Measurements from ENCODE around the gene MKNK1.

Gene MKNK1

DNA sequence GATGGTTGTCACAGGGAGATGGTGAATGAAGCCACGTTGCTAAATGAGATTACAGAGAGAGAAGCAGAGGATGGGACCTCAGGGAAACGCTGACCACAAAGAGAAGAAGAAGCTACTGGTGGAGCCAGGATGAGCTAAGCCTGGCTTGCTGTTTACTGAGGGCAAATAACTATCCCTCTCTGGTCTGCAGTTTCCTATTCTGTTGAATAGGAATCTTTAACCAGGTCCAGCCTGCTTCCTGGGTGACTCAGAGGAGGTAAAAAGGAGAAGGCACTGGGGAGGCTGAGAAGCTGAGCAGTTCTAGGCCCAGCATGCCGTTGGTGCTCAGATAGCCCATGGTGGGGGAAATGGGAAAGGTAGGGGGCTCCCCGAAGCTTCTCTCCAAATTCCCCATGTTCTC lies 84.9 kb downstream of the MKNK1 start:
- TF ChIP-seq POLR2AphosphoS5 (IDR thresholded peaks at IDR 0.05; ENCODE audit: low read depth), result no peak
- no peak overlapping the region for H3K4me3 ChIP-seq (replicated peaks; ENCODE audit: insufficient read depth, low read length)
- DNase-seq (ENCODE audit: low read depth in 1 of 2, low spot score in 1 of 2), result no peak
- H3K27ac ChIP-seq (replicated peaks), result no peak overlapping the region
- H3K27me3 ChIP-seq (ENCODE audit: insufficient read depth, poor library complexity, severe bottlenecking), result peaks cover 8% of the 10 kb centered on the region

DNA sequence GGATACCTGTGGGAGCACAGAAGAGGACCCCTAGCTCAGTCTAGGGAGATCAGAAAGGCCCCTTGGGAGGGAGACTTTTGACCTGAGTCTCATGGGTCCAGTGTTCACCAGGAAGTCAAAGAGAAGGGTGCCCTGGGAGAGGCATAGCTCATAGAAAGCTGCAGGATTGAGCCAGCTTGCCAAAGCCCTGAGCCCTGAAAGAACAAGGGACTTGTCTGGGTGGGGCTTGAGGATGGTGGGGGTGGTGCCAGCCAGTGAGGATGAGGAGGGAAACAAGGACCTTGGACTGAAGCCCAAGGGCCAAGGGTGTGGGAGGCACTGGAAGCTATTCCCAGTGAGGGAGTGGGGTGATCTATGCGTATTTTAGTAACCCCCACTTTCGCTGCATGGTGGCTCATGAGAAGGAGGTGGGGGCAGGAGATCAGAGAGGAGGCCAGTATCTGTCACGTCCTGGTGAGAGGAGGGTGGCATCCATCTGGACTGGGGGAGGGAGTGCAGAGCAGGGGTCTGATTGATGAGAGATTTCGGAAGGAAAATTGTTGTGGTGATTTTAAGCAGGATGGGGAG lies 86.1 kb downstream of the MKNK1 start:
- TF ChIP-seq SPI1 (IDR thresholded peaks at IDR 0.05; ENCODE audit: borderline replicate concordance, low read depth) (no peak), GABPA (IDR thresholded peaks at IDR 0.05; ENCODE audit: low read depth) (no peak), REST (IDR thresholded peaks at IDR 0.05; ENCODE audit: insufficient replicate concordance, low read depth) (no peak), POLR2AphosphoS5 (IDR thresholded peaks at IDR 0.05; ENCODE audit: low read depth) (no peak), CTCF (IDR thresholded peaks at IDR 0.05; ENCODE audit: insufficient read depth, low read length) (no peak)
- Histone ChIP-seq H3K4me3 (replicated peaks; ENCODE audit: insufficient read depth, low read length) (no peak overlapping the region), H3K27ac (replicated peaks) (no peak overlapping the region), H3K27me3 (ENCODE audit: insufficient read depth, poor library complexity, severe bottlenecking) (peaks cover 7% of the 10 kb centered on the region)
- DNase-seq (ENCODE audit: low read depth in 1 of 2, low spot score in 1 of 2), result no peak

- TF ChIP-seq REST (IDR thresholded peaks at IDR 0.05; ENCODE audit: insufficient replicate concordance, low read depth) (no peak), POLR2AphosphoS5 (IDR thresholded peaks at IDR 0.05; ENCODE audit: low read depth) (no peak), GABPA (IDR thresholded peaks at IDR 0.05; ENCODE audit: low read depth) (no peak), SPI1 (IDR thresholded peaks at IDR 0.05; ENCODE audit: borderline replicate concordance, low read depth) (no peak), CTCF (IDR thresholded peaks at IDR 0.05; ENCODE audit: insufficient read depth, low read length) (no peak)
- Histone ChIP-seq H3K27ac (replicated peaks) (no peak overlapping the region), H3K4me3 (replicated peaks; ENCODE audit: insufficient read depth, low read length) (no peak overlapping the region), H3K27me3 (ENCODE audit: insufficient read depth, poor library complexity, severe bottlenecking) (peaks cover 7% of the 10 kb centered on the region)
- no peak for DNase-seq (ENCODE audit: low read depth in 1 of 2, low spot score in 1 of 2)
These were observed 87.0 kb downstream of the MKNK1 start for GRCh38 chr1:46517010-46517600.

DNA sequence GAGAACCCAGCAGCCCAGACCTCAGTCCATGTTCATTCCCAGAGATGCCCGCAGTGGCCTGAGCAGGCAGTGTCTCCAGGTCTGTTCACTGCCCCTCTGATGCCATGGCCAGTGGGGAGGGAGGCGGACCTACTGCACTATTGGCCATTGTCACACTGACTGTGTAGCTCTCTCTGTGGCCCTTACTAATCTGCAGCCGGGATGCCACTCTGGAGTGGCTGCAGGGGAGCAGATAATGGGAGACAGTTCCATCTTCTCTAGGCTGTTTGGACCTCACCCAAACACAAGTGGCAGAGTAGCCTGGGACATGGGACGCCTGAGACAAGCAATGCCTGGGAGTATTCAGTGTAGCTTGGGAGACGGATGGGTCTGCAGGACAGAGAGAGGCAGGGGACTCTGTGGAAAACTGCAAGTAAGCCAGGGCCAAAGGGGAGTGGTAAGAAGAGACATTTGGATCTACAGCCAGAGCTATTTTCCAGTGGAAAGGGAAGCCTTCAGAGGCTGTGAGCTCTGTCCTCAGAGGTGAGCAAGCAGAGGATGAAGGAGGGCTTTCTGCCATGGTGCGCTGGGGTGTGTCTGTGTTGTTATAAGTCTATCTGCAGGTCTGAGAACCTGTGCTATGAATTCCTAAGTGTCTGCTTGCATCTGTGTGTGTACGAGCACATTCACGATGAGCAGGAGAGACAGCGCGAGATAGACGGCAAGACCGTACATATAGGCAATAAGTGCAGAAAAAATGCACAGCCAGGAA lies 87.7 kb downstream of the MKNK1 start:
- H3K27me3 ChIP-seq (ENCODE audit: insufficient read depth, poor library complexity, severe bottlenecking), result peaks cover 7% of the 10 kb centered on the region
- no peak overlapping the region for H3K4me3 ChIP-seq (replicated peaks; ENCODE audit: insufficient read depth, low read length)
- TF ChIP-seq CTCF (IDR thresholded peaks at IDR 0.05; ENCODE audit: insufficient read depth, low read length) (no peak), POLR2AphosphoS5 (IDR thresholded peaks at IDR 0.05; ENCODE audit: low read depth) (no peak), SPI1 (IDR thresholded peaks at IDR 0.05; ENCODE audit: borderline replicate concordance, low read depth) (no peak), GABPA (IDR thresholded peaks at IDR 0.05; ENCODE audit: low read depth) (no peak), REST (IDR thresholded peaks at IDR 0.05; ENCODE audit: insufficient replicate concordance, low read depth) (no peak)
- no peak for DNase-seq (ENCODE audit: low read depth in 1 of 2, low spot score in 1 of 2)
- H3K27ac ChIP-seq (replicated peaks), result no peak overlapping the region

Data from HL-60 (cell line).